ENCODE measurements around the gene HNRNPH3. TPM values are rescaled to one million over a fixed set of nuclear protein-coding genes. Genes with fewer than 3 reads are reported as not detected.

Gene HNRNPH3
- total RNA-seq, 2 donors from 2014 or later, result 24.1 to 27.7 TPM

- H3K4me3 ChIP-seq, result no peak overlapping the region
- H3K36me3 ChIP-seq (replicated peaks in 1 of 2; ENCODE audit: insufficient read depth in 1 of 2, low read depth in 2 of 2), result peaks cover 20 to 23% of the 10 kb centered on the region in 2 donors
- no peaks in the 10 kb centered on the region for H3K4me1 ChIP-seq
- H3K27me3 ChIP-seq, result no peaks in the 10 kb centered on the region
- TF ChIP-seq POLR2A (IDR thresholded peaks at IDR 0.05) (no peak), CTCF (IDR thresholded peaks at IDR 0.05) (no peak)
- intact Hi-C loops (cut with DNase I), result no loop called here
- ATAC-seq, result no peak
- no peak overlapping the region for H3K27ac ChIP-seq
- 92 to 93% methylated on average over 4 of the region's 4 CpGs for WGBS, 2 donors
- no peaks in the 10 kb centered on the region for H3K9me3 ChIP-seq
- no peak for DNase-seq
These were observed 13.8 kb downstream of the HNRNPH3 start for GRCh38 chr10:68345621-68346020.

GRCh38 chr10:68346774-68347173 is 14.9 kb downstream of the HNRNPH3 start:
- WGBS, 2 donors, result 85 to 91% methylated on average over 4 of the region's 4 CpGs
- TF ChIP-seq POLR2A (IDR thresholded peaks at IDR 0.05), result no peak
- no peak overlapping the region for H3K4me3 ChIP-seq
- no peaks in the 10 kb centered on the region for H3K27me3 ChIP-seq
- no peaks in the 10 kb centered on the region for H3K4me1 ChIP-seq
- H3K27ac ChIP-seq, result no peak overlapping the region
- peaks cover 9 to 13% of the 10 kb centered on the region in 2 donors for H3K36me3 ChIP-seq (replicated peaks in 1 of 2; ENCODE audit: insufficient read depth in 1 of 2, low read depth in 2 of 2)
- ATAC-seq (no peak), DNase-seq (no peak)
- intact Hi-C loops (cut with DNase I), result no loop called here
- no peaks in the 10 kb centered on the region for H3K9me3 ChIP-seq

GRCh38 chr10:68348265-68348741 is 16.4 kb downstream of the HNRNPH3 start:
- intact Hi-C loops (cut with DNase I), result no loop called here

GRCh38 chr10:68353537-68353936 is 21.7 kb downstream of the HNRNPH3 start:
- TF ChIP-seq CTCF (IDR thresholded peaks at IDR 0.05), result no peak
- TF ChIP-seq POLR2A (IDR thresholded peaks at IDR 0.05), result no peak
- DNase-seq (no peak), ATAC-seq (no peak)
- H3K4me1 ChIP-seq, result no peaks in the 10 kb centered on the region
- H3K27ac ChIP-seq, result no peak overlapping the region
- peaks cover 0 to 7% of the 10 kb centered on the region in 2 donors for H3K36me3 ChIP-seq (replicated peaks in 1 of 2; ENCODE audit: insufficient read depth in 1 of 2, low read depth in 2 of 2)
- intact Hi-C loops (cut with DNase I), result no loop called here
- no peaks in the 10 kb centered on the region for H3K9me3 ChIP-seq
- H3K4me3 ChIP-seq, result no peak overlapping the region
- H3K27me3 ChIP-seq, result no peaks in the 10 kb centered on the region
- 91 to 97% methylated on average over 2 of the region's 2 CpGs for WGBS, 2 donors

More at GRCh38 chr10:68348265-68348741, 16.4 kb downstream of the HNRNPH3 start:
- DNase-seq (peak; percentile 31 to 48 (median 38)), ATAC-seq (peak; percentile 56)
- no peaks in the 10 kb centered on the region for H3K9me3 ChIP-seq
- no peak overlapping the region for H3K4me3 ChIP-seq
- H3K4me1 ChIP-seq, result no peaks in the 10 kb centered on the region
- no peaks in the 10 kb centered on the region for H3K27me3 ChIP-seq
- no peak overlapping the region for H3K27ac ChIP-seq
- H3K36me3 ChIP-seq (replicated peaks in 1 of 2; ENCODE audit: insufficient read depth in 1 of 2, low read depth in 2 of 2), result peaks cover under 1 to 16% of the 10 kb centered on the region in 2 donors
- TF ChIP-seq POLR2A (IDR thresholded peaks at IDR 0.05) (no peak), CTCF (IDR thresholded peaks at IDR 0.05) (peak; percentile 37 to 67 (median 49))
- 61 to 65% methylated on average over 2 of the region's 2 CpGs for WGBS, 2 donors

GRCh38 chr10:68359189-68359588 is 27.3 kb downstream of the HNRNPH3 start:
- H3K36me3 ChIP-seq (replicated peaks in 1 of 2; ENCODE audit: insufficient read depth in 1 of 2, low read depth in 2 of 2), result peaks cover 0 to 10% of the 10 kb centered on the region in 2 donors
- no peaks in the 10 kb centered on the region for H3K27me3 ChIP-seq
- DNase-seq, result no peak
- H3K9me3 ChIP-seq, result no peaks in the 10 kb centered on the region
- TF ChIP-seq POLR2A (IDR thresholded peaks at IDR 0.05) (no peak), CTCF (IDR thresholded peaks at IDR 0.05) (no peak)
- WGBS, 2 donors, result 95% methylated on average over 6 of the region's 6 CpGs
- no peak for ATAC-seq
- H3K27ac ChIP-seq, result no peak overlapping the region
- no peaks in the 10 kb centered on the region for H3K4me1 ChIP-seq
- no peak overlapping the region for H3K4me3 ChIP-seq
- intact Hi-C loops (cut with DNase I), result no loop called here

All from body of pancreas (tissue), 4 donors.